HG03575 (cell line): ENCODE measurements around the gene ADGRV1.
"Not testable (repeated sequence)": the region's sequence is repeated elsewhere in the genome, so short reads cannot be mapped to it uniquely, and the experiment has no call there.

ENCODE experiments used
- ATAC-seq: cut with Tn5 transposase; IDR thresholded peaks from one replicate; pipeline ENCODE4 v1.9.1; 2021; ENCODE audit not compliant: unreplicated experiment, insufficient number of reproducible peaks, low FRiP score; ENCODE audit errors: extremely low read depth

Gene ADGRV1

GRCh38 chr5:90987726-90988125 lies 429.1 kb downstream of the ADGRV1 start:
- no peak for ATAC-seq

DNA sequence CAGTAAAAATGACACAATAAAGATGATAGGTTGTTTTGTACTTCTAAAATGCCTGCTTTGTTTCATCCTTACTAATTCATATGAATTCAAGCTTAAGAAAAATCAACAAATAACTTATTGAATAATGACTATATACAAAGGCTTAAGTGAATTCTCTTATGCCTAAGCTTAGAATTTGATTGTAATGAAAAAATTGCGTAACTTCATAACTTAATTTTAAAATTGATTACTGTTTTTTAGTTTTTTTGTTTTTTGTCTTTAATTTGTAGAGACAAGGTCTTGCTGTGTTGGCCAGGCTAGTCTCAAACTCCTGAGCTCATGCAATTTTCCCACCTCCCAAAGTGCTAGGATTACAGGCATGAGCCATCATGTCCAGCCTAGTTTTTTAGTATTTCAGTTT lies 432.6 kb downstream of the ADGRV1 start:
- no peak for ATAC-seq

- no peak for ATAC-seq
These were observed 436.2 kb downstream of the ADGRV1 start for GRCh38 chr5:90994796-90995195.

DNA sequence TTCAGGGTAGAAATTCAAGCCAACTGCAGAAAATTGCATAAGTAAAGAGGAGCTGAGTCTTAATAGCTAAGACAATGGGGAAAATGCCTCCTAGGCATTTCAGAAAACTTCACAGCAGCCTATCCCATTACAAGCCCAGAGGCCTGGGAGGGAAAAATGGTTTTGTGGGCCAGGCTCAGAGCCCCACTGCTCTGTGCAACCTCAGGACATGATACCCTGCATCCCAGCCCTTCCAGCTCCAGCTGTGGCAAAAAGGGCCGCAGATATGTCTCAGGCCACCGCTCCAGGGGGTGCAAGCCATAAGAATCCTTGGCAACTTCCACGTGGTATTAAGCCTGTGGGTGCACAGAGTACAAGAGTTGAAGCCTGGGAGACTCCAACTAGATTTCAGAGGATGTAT lies 437.5 kb downstream of the ADGRV1 start:
- ATAC-seq: no peak

DNA sequence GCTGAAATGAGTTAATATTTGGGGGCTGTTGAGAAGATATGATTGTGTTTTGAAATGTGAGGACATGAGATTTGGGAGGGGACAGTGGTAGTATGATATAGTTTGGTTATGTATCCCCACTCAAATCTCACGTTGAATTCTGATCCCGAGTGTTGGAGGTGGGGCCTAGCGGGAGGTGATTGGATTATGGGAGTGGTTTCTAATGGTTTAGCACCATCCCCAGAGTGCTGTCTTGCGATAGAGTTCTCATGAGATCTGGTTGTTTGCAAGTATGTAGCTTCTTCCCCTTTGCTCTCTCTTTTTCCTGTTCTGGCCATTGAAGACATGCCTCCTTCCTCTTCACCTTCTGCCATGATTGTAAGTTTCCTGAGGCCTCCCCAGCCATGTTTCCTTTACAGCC lies 438.5 kb downstream of the ADGRV1 start:
- no peak for ATAC-seq

- no peak for ATAC-seq
These were observed 442.1 kb downstream of the ADGRV1 start for GRCh38 chr5:91000743-91001142.

- ATAC-seq: no peak
These were observed 448.1 kb downstream of the ADGRV1 start for GRCh38 chr5:91006713-91007112.

DNA sequence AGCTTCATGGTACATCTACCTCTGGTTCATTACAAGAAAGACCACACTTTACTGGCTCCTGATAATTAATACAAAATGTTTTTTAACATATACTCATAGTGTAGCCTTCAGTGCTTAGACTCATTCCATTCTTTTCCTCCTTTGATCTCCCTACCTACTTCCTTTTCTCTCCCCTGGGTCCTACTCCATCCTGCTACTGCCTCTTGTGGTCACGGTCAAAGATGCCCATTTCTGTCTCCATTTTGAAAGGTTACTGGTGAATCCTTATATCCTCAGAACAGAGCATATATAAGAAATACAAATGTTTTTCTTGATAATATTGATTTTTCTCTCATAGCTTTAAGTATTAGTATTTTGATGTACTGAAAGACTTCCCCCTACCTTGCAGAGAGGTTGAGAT lies 448.7 kb downstream of the ADGRV1 start:
- ATAC-seq: no peak

DNA sequence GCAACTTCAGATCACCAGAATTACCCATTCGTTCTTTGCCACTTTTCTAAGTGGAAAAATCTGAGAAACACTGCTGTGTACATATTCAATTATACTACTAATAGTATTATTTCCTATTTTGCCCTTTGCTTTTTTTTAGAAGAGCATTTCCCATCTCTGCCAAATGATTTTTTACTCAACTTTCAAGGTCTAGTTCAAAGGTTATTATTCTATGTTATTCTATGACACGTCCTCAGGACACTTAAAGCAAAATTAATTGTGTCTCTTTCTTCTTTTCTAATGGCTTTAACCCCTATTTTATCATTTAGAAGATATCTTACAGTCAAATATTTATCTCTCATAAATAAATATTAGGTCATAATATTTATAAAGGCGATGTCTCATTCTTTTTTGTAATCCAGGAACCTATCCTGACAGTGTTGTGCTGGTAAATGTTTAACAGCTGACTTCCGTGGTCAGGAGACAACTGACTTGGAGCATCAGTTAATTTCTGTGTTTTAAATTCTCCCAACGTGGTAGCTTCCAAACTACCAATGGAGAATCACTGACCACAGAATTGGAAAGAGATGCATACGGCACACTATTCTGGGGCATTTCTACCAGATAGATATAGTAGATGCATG lies 449.3 kb downstream of the ADGRV1 start:
- no peak for ATAC-seq

DNA sequence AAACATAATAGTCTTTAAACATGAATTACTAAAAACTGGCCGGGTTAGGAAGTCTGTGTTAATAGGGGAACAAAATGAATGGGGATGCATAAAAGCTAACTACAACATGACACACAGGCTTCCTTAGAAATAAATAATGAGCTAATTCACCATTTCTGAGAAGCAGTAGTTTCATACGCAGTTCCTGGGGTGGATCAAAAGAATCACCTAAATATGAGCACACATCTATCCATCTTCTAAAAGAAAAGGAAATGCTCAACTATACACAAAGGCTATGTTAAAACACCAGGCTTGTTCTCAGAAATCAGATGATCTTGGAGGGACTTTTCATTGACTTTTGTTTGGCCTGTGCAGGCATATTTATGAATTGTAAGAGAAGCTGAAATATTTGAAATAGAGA lies 451.5 kb downstream of the ADGRV1 start:
- ATAC-seq: no peak

- no peak for ATAC-seq
These were observed 452.4 kb downstream of the ADGRV1 start for GRCh38 chr5:91011029-91011428.

DNA sequence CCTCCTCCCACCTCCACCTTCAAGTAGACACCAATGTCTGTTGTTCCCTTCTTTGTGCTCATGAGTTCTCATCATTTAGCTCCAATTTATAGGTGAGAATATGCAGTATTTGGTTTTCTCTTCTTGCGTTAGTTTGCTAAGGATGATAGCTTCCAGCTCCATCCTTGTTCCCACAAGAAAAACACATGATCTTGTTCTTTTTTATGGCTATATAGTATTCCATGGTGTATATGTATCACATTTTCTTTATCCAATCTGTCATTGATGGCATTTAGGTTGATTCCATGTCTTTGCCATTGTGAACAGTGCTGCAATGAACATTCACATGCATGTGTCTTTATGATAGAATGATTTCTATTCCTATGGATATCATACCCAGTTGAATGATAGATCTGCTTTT lies 454.3 kb downstream of the ADGRV1 start:
- ATAC-seq: not testable (repeated sequence)

- no peak for ATAC-seq
These were observed 457.7 kb downstream of the ADGRV1 start for GRCh38 chr5:91016322-91016721.

DNA sequence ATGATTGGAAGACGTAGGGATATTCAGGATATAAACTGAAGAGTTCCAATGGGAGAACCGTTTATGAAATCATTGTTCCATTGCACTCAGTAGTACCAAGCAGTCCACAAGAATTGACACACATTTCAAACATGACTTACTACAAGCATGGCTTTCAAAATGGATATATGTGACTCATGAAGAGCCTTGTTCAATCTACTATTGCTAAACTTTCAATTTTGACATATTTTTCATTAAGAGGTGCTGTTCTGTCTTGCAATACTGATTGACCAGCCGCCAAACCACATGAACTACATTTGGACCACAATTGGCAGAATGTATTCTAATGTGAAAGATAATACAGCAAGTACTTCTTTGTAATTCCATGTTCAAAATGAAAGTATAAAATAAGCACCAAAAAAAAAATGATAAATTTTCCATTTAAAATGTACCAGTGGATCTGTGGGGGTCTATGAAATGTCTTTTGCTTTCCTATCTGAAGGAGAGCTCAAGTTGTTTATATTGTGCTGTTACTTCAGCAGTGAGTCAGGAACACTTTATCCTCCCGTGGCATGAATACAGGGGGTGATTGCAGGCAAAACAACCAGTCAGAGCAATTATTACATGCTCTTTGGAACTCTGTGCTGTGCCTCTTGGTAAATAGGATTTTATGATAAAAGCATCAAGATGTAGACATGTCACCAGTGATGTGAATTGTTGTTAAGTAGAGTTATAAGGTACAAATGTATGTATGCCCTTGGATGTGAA lies 458.5 kb downstream of the ADGRV1 start:
- ATAC-seq: no peak

- no peak for ATAC-seq
These were observed 459.6 kb downstream of the ADGRV1 start for GRCh38 chr5:91018200-91018599.

- ATAC-seq: no peak
These were observed 460.2 kb downstream of the ADGRV1 start for GRCh38 chr5:91018712-91019371.

DNA sequence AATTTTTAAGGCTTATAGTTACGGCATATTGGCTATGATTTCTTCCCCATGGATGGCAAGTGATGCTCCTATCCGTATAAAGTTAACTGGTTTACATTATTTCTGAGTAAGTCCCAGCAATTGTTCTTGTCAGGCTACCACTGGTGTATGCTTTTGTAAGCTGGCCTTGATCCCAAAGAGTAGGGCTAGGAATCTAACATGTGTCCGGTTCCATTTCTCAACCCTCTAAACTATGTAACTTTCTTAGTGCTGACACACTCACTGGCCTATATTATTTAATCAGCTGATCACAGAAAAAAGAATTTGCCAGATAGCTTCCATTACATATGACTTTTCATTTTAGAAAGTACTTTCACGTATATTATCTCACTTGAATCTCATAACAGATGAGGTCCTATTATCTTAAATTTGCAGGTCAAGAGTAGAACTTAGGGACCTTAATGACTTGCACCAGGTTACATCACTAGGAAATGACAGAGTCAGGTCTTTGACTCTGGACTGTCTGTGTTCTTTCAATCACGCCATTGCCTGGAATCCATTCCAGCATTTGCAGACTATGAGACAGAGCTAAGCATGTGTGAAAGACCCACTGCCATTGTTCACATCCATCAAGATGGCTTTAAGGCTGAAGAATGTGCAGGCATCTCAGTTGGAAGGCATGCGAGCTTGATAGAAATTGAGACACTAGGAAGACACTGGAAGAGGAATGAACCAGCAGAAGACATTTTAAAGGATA lies 461.6 kb downstream of the ADGRV1 start:
- no peak for ATAC-seq

- no peak for ATAC-seq
These were observed 463.9 kb downstream of the ADGRV1 start for GRCh38 chr5:91022518-91022917.

DNA sequence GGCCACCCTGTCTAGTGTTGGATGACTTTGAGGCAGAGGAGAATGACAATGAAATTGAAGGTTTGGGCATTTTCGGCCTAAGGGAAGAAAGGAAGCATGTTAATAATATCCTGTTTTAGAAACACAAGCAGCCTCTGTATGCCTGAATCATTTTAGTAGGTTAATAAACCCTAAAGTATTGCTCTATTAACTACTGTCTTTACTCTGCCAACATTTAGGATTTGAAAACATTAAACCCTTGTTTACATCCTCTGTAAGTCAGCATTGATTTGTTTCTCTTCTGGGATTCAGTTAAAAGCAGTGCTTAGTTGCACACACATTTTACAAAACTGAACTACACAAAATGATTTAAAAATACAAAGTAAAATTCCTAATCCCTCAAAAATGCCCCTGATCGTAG lies 465.6 kb downstream of the ADGRV1 start:
- ATAC-seq: no peak

GRCh38 chr5:91024727-91025126 lies 466.1 kb downstream of the ADGRV1 start:
- ATAC-seq: no peak
